Adrenal gland (tissue), 12 donors: ENCODE results near the gene NXN. TPM values are rescaled to one million over a fixed set of nuclear protein-coding genes. Genes with fewer than 3 reads are reported as not detected.

Experiments used
- DNase-seq, 7 donors: peaks; one replicate each; pipeline ENCODE4 v3.0.0-alpha.2; 2019 to 2020
- H3K27ac ChIP-seq, 5 donors: fragments of 200-600 bp; sonication (generic) in 4 of 5; 1 replicate in 3 of 5; 2 replicates in 2 of 5; pipeline versions ENCODE4 v1.5.1 to v1.8.0; 2016 to 2020; ENCODE audit warnings: mild to moderate bottlenecking in 1 of 5
- H3K27me3 ChIP-seq: fragments of 200-600 bp; 2 replicates; pipeline ENCODE4 v1.8.0; 2021
- H3K36me3 ChIP-seq, 2 donors: fragments of 200-600 bp; replicated peaks in 1 of 2; 1 replicate in 1 of 2; 2 replicates in 1 of 2; pipeline versions ENCODE4 v1.5.1 to v1.8.0; 2018 to 2022
- H3K4me1 ChIP-seq, 2 donors: fragments of 200-600 bp; replicated peaks in 1 of 2; 1 replicate in 1 of 2; 2 replicates in 1 of 2; pipeline versions ENCODE4 v1.5.1 to v1.8.0; 2018 to 2021
- H3K4me3 ChIP-seq, 4 donors: fragments of 200-600 bp; sonication (generic) in 3 of 4; one replicate each; pipeline ENCODE4 v1.5.1; 2016 to 2018
- H3K9me3 ChIP-seq, 3 donors: fragments of 200-600 bp; sonication (generic) in 1 of 3; replicated peaks in 1 of 3; 1 replicate in 2 of 3; 2 replicates in 1 of 3; pipeline versions ENCODE4 v1.5.1 to v1.8.0; 2016 to 2021
- POLR2A ChIP-seq, 2 donors: fragments of 450-650 bp; IDR thresholded peaks; one replicate each; pipeline ENCODE4 v1.6.1; 2017; ENCODE audit warnings: antibody characterized with exemption in 2 of 2, mild to moderate bottlenecking in 2 of 2, moderate library complexity in 1 of 2
- WGBS, 4 donors: extraction: QIAGEN DNeasy Blood & Tissue Kit in 2 of 4; methylation state at CpG; one replicate each; pipeline versions ENCODE4 v1.1.5 to v1.1.7; 2013 to 2017; 5-methylcytosine and 5-hydroxymethylcytosine counted together
- intact Hi-C, 2 donors: fragments of 100-400 bp; cut with DNase I; formaldehyde crosslinking; loops; one replicate each; pipeline versions ENCODE4 v1.14.1 to v1.15.0; 2022 to 2023
- polyA plus RNA-seq, 3 donors: library from polyadenylated mRNA; stranded (reverse); fragments of 200-250 nt in 2 of 3; fragments of 350-450 nt in 1 of 3; fragmentation: Illumina TruSeq in 1 of 3; extraction: RNeasy Lipid Tissue Mini Kit (QIAGEN cat#74804) in 1 of 3; gene quantifications; one replicate each; pipeline ENCODE4 v1.2.3, GENCODE V29; 2013 to 2014
- total RNA-seq, 9 donors: library from RNA; depleted of rRNA in 4 of 9; stranded (reverse); fragments of >200 nt in 4 of 9; fragments of 120-200 nt in 1 of 9; fragmentation: NEBNext Ultra II Directional in 1 of 9; extraction: Animal tissue kit (Norgen Biotek cat#: 25700) in 1 of 9; gene quantifications; one replicate each; pipeline versions ENCODE4 v1.1.0 to v1.2.4, GENCODE V29; 2013 to 2023
- TF ChIP-seq, protein P1 (sequence below), 6 experiments: fragments of 450-650 bp in 4 of 6; fragments of 200-600 bp in 2 of 6; sonication (generic) in 1 of 6; IDR thresholded peaks; 1 replicate in 5 of 6; 2 replicates in 1 of 6; pipeline versions ENCODE4 v1.5.1 to v1.8.0; 2016 to 2021; ENCODE audit warnings: antibody characterized with exemption in 6 of 6, mild to moderate bottlenecking in 2 of 6, moderate library complexity in 1 of 6
- donor health status: healthy with polysubstance abuse.
- donor health status: Bipolar disorder and iron deficiency.
- donor health status: DM: yes; HTN: yes; CAD: no.
- donor health status: DM: no; HTN: no; CAD: no.
- donor health status: DM: no; HTN: no; CAD: no.
- donor health status: DM: yes; HTN: yes; CAD: no.

The NXN gene
- total and polyA plus RNA-seq, 12 donors: 3.6 to 24.7 (median 10.9) TPM

DNA sequence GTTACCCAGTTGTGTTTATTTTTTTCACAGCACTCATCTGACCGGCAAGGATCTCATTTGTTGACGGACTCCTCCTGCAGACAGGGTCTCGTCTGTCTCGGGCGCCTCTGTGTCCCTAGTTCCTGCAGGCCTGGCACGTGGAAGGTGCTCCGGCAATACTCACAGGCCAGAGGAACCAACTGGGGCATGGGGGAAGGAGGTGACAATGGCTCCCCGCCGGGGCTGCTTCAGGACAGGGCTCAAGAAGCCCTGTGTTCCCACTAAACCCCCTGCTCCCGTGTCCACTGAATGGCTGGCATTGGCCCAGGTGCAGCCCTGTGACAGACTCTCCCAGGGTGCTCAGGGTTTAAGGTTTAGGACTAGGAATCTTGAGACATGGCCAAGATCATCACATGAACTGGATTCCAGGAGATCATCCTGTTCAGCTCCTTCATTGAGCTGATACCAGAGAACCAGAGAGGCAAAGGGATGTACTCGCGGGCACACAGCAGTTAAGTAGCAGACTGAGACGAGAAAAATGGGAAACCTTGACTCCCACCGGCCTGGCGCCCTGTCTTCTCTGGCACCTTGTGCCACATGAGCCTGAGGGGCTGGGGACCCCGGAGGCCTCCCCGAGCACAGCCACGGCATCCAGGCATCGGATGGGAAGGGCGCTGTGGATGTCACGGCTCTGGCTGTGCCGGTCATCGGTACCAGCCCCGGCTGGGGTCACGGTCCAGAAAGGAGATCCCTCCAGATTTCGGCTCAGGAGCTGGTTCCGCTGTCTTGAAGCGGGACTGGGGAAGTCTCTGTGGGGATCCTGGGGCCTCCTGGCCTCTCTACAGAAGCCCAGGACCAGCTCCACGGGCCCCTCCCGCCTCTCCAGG is 46.4 kb upstream of the NXN start:
- peaks cover 0 to 4% of the 10 kb centered on the region in 2 donors for H3K36me3 ChIP-seq
- 87 to 92% (median 91%) methylated on average over 26 to 30 of the region's 30 CpGs for WGBS, 4 donors
- H3K27me3 ChIP-seq: no peaks in the 10 kb centered on the region
- H3K4me3 ChIP-seq: no peak overlapping the region
- no peak for DNase-seq
- H3K9me3 ChIP-seq: no peaks in the 10 kb centered on the region
- TF ChIP-seq POLR2A (IDR thresholded peaks at IDR 0.05): no peak
- TF ChIP-seq, protein P1, sequence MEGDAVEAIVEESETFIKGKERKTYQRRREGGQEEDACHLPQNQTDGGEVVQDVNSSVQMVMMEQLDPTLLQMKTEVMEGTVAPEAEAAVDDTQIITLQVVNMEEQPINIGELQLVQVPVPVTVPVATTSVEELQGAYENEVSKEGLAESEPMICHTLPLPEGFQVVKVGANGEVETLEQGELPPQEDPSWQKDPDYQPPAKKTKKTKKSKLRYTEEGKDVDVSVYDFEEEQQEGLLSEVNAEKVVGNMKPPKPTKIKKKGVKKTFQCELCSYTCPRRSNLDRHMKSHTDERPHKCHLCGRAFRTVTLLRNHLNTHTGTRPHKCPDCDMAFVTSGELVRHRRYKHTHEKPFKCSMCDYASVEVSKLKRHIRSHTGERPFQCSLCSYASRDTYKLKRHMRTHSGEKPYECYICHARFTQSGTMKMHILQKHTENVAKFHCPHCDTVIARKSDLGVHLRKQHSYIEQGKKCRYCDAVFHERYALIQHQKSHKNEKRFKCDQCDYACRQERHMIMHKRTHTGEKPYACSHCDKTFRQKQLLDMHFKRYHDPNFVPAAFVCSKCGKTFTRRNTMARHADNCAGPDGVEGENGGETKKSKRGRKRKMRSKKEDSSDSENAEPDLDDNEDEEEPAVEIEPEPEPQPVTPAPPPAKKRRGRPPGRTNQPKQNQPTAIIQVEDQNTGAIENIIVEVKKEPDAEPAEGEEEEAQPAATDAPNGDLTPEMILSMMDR (IDR thresholded peaks at IDR 0.05): no peak
- intact Hi-C loops: no loop called here
- peaks cover 10 to 23% of the 10 kb centered on the region in 2 donors for H3K4me1 ChIP-seq
- no peak overlapping the region for H3K27ac ChIP-seq

GRCh38 chr17:1024076-1024475 is 44.5 kb upstream of the NXN start:
- Histone ChIP-seq H3K9me3 (no peaks in the 10 kb centered on the region), H3K27me3 (no peaks in the 10 kb centered on the region), H3K4me1 (peaks cover 0 to 5% of the 10 kb centered on the region in 2 donors), H3K36me3 (peaks cover 0 to 4% of the 10 kb centered on the region in 2 donors), H3K4me3 (no peak overlapping the region), H3K27ac (no peak overlapping the region)
- intact Hi-C loops: no loop called here
- DNase-seq: no peak
- 93 to 100% (median 95%) methylated on average over 10 to 27 of the region's 27 CpGs for WGBS, 4 donors
- no peak for TF ChIP-seq POLR2A (IDR thresholded peaks at IDR 0.05)
- TF ChIP-seq, protein P1 (IDR thresholded peaks at IDR 0.05): no peak

GRCh38 chr17:1022278-1023024 is 42.9 kb upstream of the NXN start:
- Histone ChIP-seq H3K9me3 (no peaks in the 10 kb centered on the region), H3K4me1 (no peaks in the 10 kb centered on the region), H3K4me3 (no peak overlapping the region), H3K27me3 (no peaks in the 10 kb centered on the region), H3K27ac (no peak overlapping the region), H3K36me3 (peaks cover 0 to 4% of the 10 kb centered on the region in 2 donors)
- intact Hi-C loops: no loop called here
- TF ChIP-seq, protein P1 (IDR thresholded peaks at IDR 0.05): no peak
- no peak for TF ChIP-seq POLR2A (IDR thresholded peaks at IDR 0.05)
- no peak for DNase-seq
- WGBS, 4 donors: 86 to 92% (median 87%) methylated on average over 9 to 32 of the region's 32 CpGs

GRCh38 chr17:1021147-1021546 is 41.6 kb upstream of the NXN start:
- Histone ChIP-seq H3K27ac (no peak overlapping the region), H3K36me3 (peaks cover 0 to 4% of the 10 kb centered on the region in 2 donors), H3K4me3 (no peak overlapping the region), H3K4me1 (no peaks in the 10 kb centered on the region), H3K27me3 (no peaks in the 10 kb centered on the region), H3K9me3 (no peaks in the 10 kb centered on the region)
- TF ChIP-seq, protein P1 (IDR thresholded peaks at IDR 0.05): no peak
- TF ChIP-seq POLR2A (IDR thresholded peaks at IDR 0.05): no peak
- WGBS, 4 donors: 86 to 94% (median 94%) methylated on average over 8 to 17 of the region's 17 CpGs
- DNase-seq: no peak
- intact Hi-C loops: no loop called here
